ENCODE results near the gene APBB1IP.

GRCh38 chr10:26574783-26575182 is 136.6 kb downstream of the APBB1IP start:
- TF ChIP-seq CTCF (IDR thresholded peaks at IDR 0.05; ENCODE audit: low read depth, low read length) = no peak
- no peak for TF ChIP-seq MAX (IDR thresholded peaks at IDR 0.05; ENCODE audit: low read depth, low read length)
- TF ChIP-seq POLR2A (IDR thresholded peaks at IDR 0.05; ENCODE audit: extremely low read depth, insufficient read length) = no peak
- no peak for TF ChIP-seq MYC (IDR thresholded peaks at IDR 0.05; ENCODE audit: low read depth, low read length)
